Spinal cord (tissue), 10 donors: ENCODE measurements around the gene KCNQ1. TPM values are rescaled to one million over a fixed set of nuclear protein-coding genes. Genes with fewer than 3 reads are reported as not detected.

Experiments used
- DNase-seq, 6 donors: peaks; one replicate each; pipeline versions ENCODE4 v3.0.0 to v3.0.0-alpha.2; 2013 to 2015; ENCODE audit warnings: low spot score in 6 of 6, low read depth in 4 of 6
- H3K27ac ChIP-seq: one replicate; pipeline ENCODE4 v1.5.1; 2013; ENCODE audit warnings: low read depth, low read length, control low read depth
- H3K27me3 ChIP-seq: one replicate; pipeline ENCODE4 v1.6.1; 2013; ENCODE audit warnings: low read length; ENCODE audit not compliant: control insufficient read depth, insufficient read depth
- H3K36me3 ChIP-seq: one replicate; pipeline ENCODE4 v1.6.1; 2013; ENCODE audit warnings: low read length; ENCODE audit not compliant: control insufficient read depth, insufficient read depth
- H3K4me1 ChIP-seq: one replicate; pipeline ENCODE4 v1.6.1; 2013; ENCODE audit warnings: low read length; ENCODE audit not compliant: control insufficient read depth, insufficient read depth
- H3K4me3 ChIP-seq: one replicate; pipeline ENCODE4 v1.5.1; 2013; ENCODE audit warnings: low read depth, low read length, control low read depth
- H3K9me3 ChIP-seq: one replicate; pipeline ENCODE4 v1.6.1; 2013; ENCODE audit warnings: low read length; ENCODE audit not compliant: control insufficient read depth, insufficient read depth
- WGBS: methylation state at CpG from one replicate; pipeline ENCODE4 v1.1.5; 2013; ENCODE audit warnings: missing lambda C conversion rate; ENCODE audit not compliant: insufficient coverage; 5-methylcytosine and 5-hydroxymethylcytosine counted together
- polyA plus RNA-seq, 2 donors: library from polyadenylated mRNA; unstranded; fragments of 120-200 nt; gene quantifications; one replicate each; pipeline ENCODE4 v1.2.1, GENCODE V29; 2013; ENCODE audit not compliant: insufficient read length in 2 of 2
- total RNA-seq, 2 donors: library from RNA; depleted of rRNA in 1 of 2; stranded (reverse); fragments of 120-200 nt in 1 of 2; fragments of >200 nt in 1 of 2; gene quantifications; one replicate each; pipeline versions ENCODE4 v1.2.3 to v1.2.4, GENCODE V29; 2013 to 2014
- donor health status: healthy.

The KCNQ1 gene
- total and polyA plus RNA-seq, 4 donors = 0.83 to 3.1 (median 2.1) TPM

DNA sequence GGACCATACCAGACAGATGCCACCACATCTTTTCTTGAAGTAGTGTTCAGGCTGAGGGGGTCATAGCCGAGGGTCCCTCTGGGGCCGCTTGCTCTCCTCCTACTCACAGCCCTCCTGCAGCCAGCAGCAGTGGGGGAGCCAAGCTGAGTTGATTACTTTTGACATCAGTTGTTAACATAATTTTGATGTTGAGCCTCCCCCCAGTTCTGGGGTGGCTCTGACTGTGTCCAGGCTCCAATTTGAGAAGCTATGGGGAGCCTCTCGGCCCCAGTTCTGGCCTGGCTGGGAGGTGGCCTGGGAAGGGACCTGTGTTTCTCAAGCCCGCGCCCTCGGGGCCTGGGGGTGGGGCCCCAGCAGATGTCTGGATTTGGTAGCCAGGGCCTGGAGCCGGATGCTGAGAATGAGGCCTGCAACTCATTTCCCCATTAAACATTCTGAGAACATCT is 207.0 kb downstream of the KCNQ1 start:
- WGBS = 87% methylated on average over 4 of the region's 7 CpGs
- Histone ChIP-seq H3K9me3 (peaks cover 28% of the 10 kb centered on the region), H3K27me3 (no peaks in the 10 kb centered on the region), H3K4me1 (peaks cover 22% of the 10 kb centered on the region), H3K27ac (no peak overlapping the region), H3K4me3 (no peak overlapping the region), H3K36me3 (peaks cover 6% of the 10 kb centered on the region)
- DNase-seq = no peak

- Histone ChIP-seq H3K27me3 (no peaks in the 10 kb centered on the region), H3K4me3 (no peak overlapping the region), H3K4me1 (peaks cover 22% of the 10 kb centered on the region), H3K27ac (no peak overlapping the region), H3K9me3 (peaks cover 26% of the 10 kb centered on the region), H3K36me3 (peaks cover 6% of the 10 kb centered on the region)
- 91% methylated on average over 4 of the region's 11 CpGs for WGBS
- no peak for DNase-seq
Observed at GRCh38 chr11:2652333-2653197, 207.8 kb downstream of the KCNQ1 start.

DNA sequence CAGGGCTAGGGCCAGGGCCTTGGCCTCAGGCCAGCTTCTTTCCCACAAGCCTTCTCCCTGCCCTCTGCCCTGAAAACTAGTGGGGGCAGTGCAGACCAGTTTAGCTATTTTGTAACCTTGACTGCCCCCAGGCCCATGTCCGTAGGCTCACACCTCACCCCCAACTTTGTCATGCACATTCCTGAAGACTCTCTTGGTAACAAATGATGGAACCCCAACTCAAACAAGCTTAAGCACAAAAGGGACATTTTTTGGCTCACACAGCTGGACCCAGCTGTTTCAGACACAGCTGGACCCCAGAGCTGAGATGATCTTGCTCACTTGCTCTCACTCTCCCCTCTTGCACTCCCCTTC is 208.4 kb downstream of the KCNQ1 start:
- no peak overlapping the region for H3K4me3 ChIP-seq

DNA sequence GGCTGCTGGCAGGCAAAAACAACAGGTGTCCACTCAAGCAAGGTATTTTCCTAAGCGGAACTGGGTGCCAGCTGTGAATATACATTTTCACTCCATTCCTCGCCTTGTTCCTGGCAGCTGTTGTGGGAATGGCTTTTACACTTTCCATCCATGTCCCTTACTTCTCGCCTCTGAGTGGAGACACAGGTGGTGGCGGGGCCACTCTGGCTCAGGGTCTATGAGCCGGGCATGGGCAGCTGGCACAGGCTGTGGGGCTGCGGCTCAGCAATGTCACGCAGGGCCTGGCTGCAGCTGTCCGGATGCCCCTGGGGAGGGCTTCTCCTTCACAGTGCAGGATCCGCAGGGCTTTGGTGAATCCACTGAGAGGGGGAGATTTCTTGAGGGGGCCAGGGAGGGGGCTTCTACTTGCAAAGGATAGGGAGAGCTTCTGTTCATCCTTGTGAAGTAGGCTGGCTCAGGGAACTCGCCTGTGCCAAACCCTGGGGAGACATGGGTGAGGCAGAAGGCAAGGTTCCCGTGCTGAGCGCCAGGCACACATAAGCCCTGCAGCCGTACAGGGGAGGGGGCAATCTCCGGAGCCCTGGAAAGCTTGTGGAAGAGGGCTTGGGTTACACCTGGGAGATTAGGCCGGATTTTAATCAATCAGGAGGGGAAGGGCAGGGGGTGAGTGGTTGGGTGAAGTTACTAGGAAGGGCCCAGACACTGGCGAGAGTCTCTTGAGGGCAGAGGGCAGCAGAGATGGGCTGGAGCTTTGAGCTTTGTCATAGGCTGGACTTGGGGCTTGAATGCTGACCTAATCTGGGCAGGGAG is 209.3 kb downstream of the KCNQ1 start:
- Histone ChIP-seq H3K9me3 (peaks cover 18% of the 10 kb centered on the region), H3K4me3 (no peak overlapping the region), H3K36me3 (peaks cover 6% of the 10 kb centered on the region), H3K4me1 (peaks cover 22% of the 10 kb centered on the region), H3K27ac (no peak overlapping the region), H3K27me3 (no peaks in the 10 kb centered on the region)
- 70% methylated on average over 15 of the region's 16 CpGs for WGBS
- DNase-seq = peak in 1 of 6 donors; percentile 39

More for the DNA sequence above, 208.4 kb downstream of the KCNQ1 start:
- no peak for DNase-seq
- peaks cover 23% of the 10 kb centered on the region for H3K9me3 ChIP-seq
- peaks cover 6% of the 10 kb centered on the region for H3K36me3 ChIP-seq
- H3K27ac ChIP-seq = no peak overlapping the region
- WGBS = 87% methylated on average over 1 of the region's 1 CpG
- no peaks in the 10 kb centered on the region for H3K27me3 ChIP-seq
- H3K4me1 ChIP-seq = peaks cover 22% of the 10 kb centered on the region

GRCh38 chr11:2655016-2655719 is 210.4 kb downstream of the KCNQ1 start:
- no peak overlapping the region for H3K27ac ChIP-seq
- peaks cover 22% of the 10 kb centered on the region for H3K4me1 ChIP-seq
- no peaks in the 10 kb centered on the region for H3K27me3 ChIP-seq
- no peak overlapping the region for H3K4me3 ChIP-seq
- peaks cover 6% of the 10 kb centered on the region for H3K36me3 ChIP-seq
- 75% methylated on average over 5 of the region's 6 CpGs for WGBS
- peaks cover 12% of the 10 kb centered on the region for H3K9me3 ChIP-seq
- DNase-seq = no peak

GRCh38 chr11:2655834-2656622 is 211.2 kb downstream of the KCNQ1 start:
- Histone ChIP-seq H3K27ac (no peak overlapping the region), H3K9me3 (peaks cover 12% of the 10 kb centered on the region), H3K4me3 (no peak overlapping the region), H3K27me3 (no peaks in the 10 kb centered on the region), H3K36me3 (peaks cover 6% of the 10 kb centered on the region), H3K4me1 (peaks cover 22% of the 10 kb centered on the region)
- 72% methylated on average over 3 of the region's 6 CpGs for WGBS
- no peak for DNase-seq

GRCh38 chr11:2656859-2657258 is 212.1 kb downstream of the KCNQ1 start:
- Histone ChIP-seq H3K36me3 (peaks cover 6% of the 10 kb centered on the region), H3K9me3 (peaks cover 9% of the 10 kb centered on the region), H3K4me1 (peaks cover 20% of the 10 kb centered on the region), H3K27ac (no peak overlapping the region), H3K4me3 (no peak overlapping the region), H3K27me3 (no peaks in the 10 kb centered on the region)
- no peak for DNase-seq
- WGBS = no CpG with 5 or more reads among the region's 1 CpG

DNA sequence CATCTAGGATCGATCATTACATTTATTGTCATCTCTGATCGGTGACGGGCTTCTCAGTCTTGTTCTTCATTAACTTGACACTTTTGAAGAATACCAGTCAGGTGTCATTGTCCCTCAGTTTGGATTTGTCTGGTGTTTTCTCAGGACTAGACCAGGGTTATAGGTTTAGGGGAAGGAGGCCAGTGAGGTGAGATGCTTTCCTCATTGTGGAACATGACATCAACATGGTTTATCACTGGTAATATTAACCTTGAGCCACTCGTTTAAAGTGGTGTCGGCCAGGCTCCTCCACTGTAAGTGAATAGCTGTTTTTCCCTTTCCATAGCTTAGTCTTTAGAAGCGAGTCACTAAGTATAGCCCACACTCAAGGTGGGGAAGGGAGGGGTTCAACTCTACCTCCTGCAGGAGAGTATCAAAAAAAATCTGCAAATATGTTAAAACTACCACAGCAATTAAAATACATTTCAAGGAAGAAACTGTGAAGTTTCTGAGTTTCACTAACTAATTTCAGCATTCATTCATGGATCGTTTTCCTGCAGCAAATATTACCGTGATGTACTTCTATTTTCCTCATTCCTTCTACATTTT is 213.0 kb downstream of the KCNQ1 start:
- DNase-seq = no peak
- H3K4me1 ChIP-seq = peaks cover 19% of the 10 kb centered on the region
- WGBS = 94% methylated on average over 3 of the region's 8 CpGs
- peaks cover 11% of the 10 kb centered on the region for H3K36me3 ChIP-seq
- peaks cover 10% of the 10 kb centered on the region for H3K9me3 ChIP-seq
- no peaks in the 10 kb centered on the region for H3K27me3 ChIP-seq
- H3K27ac ChIP-seq = no peak overlapping the region
- H3K4me3 ChIP-seq = no peak overlapping the region
